GM12801 (cell line): ENCODE data around the gene TYW1.
"Not testable (repeated sequence)": the region's sequence is repeated elsewhere in the genome, so short reads cannot be mapped to it uniquely, and the experiment has no call there.

Experiments
- TF ChIP-seq, protein P1 (sequence below): IDR thresholded peaks from one replicate; pipeline ENCODE4 v1.5.1; 2011; ENCODE audit warnings: control low read depth; ENCODE audit not compliant: insufficient read length; ENCODE audit errors: extremely low read depth

TYW1 gene, protein sequence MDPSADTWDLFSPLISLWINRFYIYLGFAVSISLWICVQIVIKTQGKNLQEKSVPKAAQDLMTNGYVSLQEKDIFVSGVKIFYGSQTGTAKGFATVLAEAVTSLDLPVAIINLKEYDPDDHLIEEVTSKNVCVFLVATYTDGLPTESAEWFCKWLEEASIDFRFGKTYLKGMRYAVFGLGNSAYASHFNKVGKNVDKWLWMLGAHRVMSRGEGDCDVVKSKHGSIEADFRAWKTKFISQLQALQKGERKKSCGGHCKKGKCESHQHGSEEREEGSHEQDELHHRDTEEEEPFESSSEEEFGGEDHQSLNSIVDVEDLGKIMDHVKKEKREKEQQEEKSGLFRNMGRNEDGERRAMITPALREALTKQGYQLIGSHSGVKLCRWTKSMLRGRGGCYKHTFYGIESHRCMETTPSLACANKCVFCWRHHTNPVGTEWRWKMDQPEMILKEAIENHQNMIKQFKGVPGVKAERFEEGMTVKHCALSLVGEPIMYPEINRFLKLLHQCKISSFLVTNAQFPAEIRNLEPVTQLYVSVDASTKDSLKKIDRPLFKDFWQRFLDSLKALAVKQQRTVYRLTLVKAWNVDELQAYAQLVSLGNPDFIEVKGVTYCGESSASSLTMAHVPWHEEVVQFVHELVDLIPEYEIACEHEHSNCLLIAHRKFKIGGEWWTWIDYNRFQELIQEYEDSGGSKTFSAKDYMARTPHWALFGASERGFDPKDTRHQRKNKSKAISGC

DNA sequence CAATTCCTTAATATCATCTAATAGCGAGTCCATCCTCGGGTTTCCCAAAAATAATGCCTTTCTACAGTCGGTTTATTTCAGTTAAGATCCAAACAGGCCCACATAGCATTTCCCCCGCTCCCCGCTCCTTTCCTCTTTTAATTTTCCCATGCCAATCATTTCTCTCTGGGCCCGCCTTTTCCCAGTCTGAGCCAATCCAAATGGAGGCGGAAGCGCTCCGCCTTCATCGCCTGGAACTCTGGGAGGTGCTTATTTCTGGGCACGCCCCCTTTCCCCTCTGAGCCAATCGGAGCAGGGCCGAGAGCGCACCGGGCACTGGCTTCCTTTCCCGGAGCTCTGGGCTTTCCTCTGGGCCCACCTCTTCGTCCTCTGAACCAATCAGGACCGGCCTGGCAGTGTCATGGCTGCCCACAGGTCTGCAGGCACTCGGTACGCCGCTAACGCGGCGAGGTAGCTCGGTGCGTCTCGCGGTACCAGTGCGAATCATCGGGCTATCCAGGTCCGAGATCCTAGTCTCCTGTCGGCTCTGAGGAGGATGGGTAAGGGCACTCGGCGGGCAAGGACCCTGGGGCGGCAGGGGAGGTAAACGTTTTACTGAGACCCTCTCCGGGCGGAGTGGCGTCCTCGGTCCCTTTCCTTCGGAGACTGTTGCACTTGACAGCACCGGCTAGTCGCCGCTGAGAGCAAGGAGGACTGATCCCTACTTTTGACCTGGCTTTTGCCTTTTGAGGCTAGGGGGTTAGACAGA, at the start of gene TYW1:
Gene TYW1 (plus strand): TSS at position 390 of the 748 bp plus-strand sequence. CDS start 146 bp downstream, at position 536.
- TF ChIP-seq, protein P1, sequence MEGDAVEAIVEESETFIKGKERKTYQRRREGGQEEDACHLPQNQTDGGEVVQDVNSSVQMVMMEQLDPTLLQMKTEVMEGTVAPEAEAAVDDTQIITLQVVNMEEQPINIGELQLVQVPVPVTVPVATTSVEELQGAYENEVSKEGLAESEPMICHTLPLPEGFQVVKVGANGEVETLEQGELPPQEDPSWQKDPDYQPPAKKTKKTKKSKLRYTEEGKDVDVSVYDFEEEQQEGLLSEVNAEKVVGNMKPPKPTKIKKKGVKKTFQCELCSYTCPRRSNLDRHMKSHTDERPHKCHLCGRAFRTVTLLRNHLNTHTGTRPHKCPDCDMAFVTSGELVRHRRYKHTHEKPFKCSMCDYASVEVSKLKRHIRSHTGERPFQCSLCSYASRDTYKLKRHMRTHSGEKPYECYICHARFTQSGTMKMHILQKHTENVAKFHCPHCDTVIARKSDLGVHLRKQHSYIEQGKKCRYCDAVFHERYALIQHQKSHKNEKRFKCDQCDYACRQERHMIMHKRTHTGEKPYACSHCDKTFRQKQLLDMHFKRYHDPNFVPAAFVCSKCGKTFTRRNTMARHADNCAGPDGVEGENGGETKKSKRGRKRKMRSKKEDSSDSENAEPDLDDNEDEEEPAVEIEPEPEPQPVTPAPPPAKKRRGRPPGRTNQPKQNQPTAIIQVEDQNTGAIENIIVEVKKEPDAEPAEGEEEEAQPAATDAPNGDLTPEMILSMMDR = not testable (repeated sequence)

DNA sequence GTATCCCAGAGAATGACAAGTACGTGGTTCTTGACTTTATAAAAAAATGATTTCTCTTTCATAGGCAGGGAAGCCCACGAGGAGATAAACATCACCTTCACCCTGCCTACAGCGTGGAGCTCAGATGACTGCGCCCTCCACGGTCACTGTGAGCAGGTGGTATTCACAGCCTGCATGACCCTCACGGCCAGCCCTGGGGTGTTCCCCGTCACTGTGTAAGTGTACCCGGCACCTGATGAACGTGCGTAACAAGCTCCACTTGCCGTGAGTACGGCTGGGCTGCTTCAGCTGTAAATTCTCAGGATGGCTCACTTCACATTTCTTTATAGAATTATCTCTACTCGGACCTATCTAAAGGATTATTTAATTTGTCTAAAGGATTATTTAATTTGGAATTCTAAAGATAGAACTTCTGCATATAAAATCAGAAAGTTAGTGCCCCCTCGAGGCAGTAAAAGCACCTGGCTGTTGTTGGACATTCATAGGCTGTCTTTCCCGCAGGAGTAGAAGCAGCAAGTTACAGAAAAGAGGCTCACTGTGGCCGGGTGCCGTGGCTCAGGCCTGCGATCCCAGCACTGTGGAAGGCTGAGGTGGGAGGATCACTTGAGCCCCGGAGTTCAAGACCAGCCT, 48.0 kb upstream of the TYW1 start:
- TF ChIP-seq, protein P1 = no peak

DNA sequence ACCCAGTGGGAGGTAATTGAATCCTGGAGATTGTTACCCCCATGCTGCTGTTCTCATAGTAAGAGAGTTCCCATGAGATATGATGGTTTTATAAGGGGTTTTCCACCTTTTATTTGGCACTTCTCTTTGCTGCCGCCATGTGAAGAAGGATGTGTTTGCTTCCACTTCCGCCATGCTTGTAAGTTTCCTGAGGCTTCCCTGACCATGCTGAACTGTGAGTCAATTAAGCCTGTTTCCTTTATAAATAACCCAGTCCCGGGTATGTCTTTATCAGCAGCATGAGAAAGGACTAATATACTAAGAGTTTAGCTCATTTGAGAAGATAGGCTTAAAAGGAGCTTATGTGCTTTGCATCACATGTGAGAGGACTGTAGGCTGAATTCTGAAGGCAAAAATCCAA, 46.3 kb upstream of the TYW1 start:
- TF ChIP-seq, protein P1 = no peak

DNA sequence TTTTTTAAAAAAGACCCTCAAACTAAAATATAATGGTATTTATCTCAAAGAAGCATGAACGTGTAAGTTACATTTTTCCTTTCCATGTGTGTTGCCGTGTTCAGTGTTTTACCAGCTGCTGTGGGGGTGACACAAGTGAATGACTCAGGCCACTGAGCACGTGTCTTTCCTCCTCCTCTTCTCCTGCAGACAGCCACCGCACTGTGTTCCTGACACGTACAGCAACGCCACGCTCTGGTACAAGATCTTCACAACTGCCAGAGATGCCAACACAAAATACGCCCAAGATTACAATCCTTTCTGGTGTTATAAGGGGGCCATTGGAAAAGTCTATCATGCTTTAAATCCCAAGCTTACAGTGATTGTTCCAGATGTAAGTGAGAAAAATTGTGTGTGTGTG, 45.9 kb upstream of the TYW1 start:
- TF ChIP-seq, protein P1 = no peak

DNA sequence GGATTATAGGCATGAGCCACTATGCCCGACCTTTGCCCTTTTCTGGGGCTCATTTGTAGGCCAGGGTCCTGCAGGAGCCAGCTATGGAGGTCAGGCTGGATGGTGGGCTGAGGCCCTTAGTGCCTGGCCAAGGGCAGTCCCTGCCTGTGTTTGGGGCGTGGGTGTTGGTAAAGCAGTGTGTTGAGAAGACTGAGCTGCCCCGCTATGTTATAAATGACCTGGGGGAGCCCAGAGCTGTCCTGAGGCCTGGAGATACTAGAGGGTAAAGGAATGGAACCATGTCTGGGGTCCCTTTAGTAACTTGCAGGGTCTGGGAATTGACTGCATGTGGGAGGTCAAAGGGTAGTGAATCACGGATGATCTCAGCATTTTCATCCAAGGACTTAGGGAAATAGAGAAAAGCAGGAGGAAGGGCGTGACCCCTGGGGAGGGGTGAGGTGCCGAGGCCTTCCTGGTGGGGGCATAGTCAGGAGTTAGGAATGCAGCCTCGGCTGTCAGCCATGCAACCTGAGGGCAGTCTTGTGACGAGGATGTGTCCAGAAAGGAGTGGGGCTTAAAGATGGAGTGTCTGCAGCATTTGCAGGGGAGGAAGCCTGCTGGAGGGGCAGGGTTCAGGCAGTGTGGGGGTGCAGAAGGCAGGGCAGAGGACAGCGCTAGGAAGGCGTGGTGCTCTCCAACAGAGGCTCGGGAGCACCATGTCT, 44.1 kb upstream of the TYW1 start:
- TF ChIP-seq, protein P1 = no peak

DNA sequence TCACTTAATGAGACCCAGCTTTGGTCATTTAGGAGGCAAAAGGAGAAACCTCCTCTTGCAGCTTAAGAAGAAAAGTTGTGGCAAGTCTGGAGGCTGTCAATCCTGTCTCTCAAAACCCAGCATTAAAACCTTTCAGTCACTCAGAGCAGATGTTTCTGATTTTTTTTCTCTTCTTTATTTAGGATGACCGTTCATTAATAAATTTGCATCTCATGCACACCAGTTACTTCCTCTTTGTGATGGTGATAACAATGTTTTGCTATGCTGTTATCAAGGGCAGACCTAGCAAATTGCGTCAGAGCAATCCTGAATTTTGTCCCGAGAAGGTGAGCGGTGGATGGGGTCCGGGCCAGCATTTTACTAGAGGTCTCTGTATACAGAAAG, 43.6 kb upstream of the TYW1 start:
- TF ChIP-seq, protein P1 = no peak
